H1 (cell line): ENCODE data around the gene BABAM2. TPM values are rescaled to one million over a fixed set of nuclear protein-coding genes. Genes with fewer than 3 reads are reported as not detected.

Experiments used
- CTCF ChIA-PET: fragments of 300-600 bp; sonication (Branson Sonifier 250); formaldehyde crosslinking; loops from one replicate; lab custom pipeline; 2021; ENCODE audit not compliant: partially characterized antibody; lab: Charles Lee
- POLR2A ChIA-PET: fragments of 300-600 bp; sonication (Branson Sonifier 250); formaldehyde crosslinking; loops from one replicate; lab custom pipeline; 2021; ENCODE audit warnings: inconsistent platforms; ENCODE audit not compliant: partially characterized antibody; lab: Charles Lee
- DNase-seq, 2 experiments: peaks; one replicate each; pipeline versions ENCODE4 v3.0.0 to v3.0.0-alpha.2; 2010 to 2022; ENCODE audit warnings: low spot score in 2 of 2, low read depth in 1 of 2, mixed read lengths in 1 of 2
- FAIRE-seq: peaks from 2 replicates; lab custom pipeline; 2011; peaks lifted over from hg19 to GRCh38; lab: Jason Lieb, UNC
- H2AFZ ChIP-seq: 2 replicates; pipeline ENCODE4 v1.8.1; 2012; ENCODE audit warnings: low read length, inconsistent platforms
- H2AK5ac ChIP-seq: 2 replicates; pipeline ENCODE4 v1.6.1; 2013; ENCODE audit warnings: low read depth, low read length
- H2BK120ac ChIP-seq: replicated peaks from 2 replicates; pipeline ENCODE3; 2013; ENCODE audit warnings: low read depth, low read length, inconsistent platforms
- H2BK12ac ChIP-seq: 2 replicates; pipeline ENCODE4 v1.6.1; 2013; ENCODE audit warnings: low read depth, low read length
- H2BK15ac ChIP-seq: 2 replicates; pipeline ENCODE4 v1.6.1; 2013; ENCODE audit warnings: low read length
- H2BK20ac ChIP-seq: 2 replicates; pipeline ENCODE4 v1.6.1; 2013; ENCODE audit warnings: low read length
- H2BK5ac ChIP-seq: 2 replicates; pipeline ENCODE4 v1.6.1; 2013; ENCODE audit warnings: low read depth, low read length
- H3K14ac ChIP-seq: 2 replicates; pipeline ENCODE4 v1.6.1; 2013; ENCODE audit warnings: inconsistent platforms; ENCODE audit not compliant: insufficient read length
- H3K18ac ChIP-seq: 2 replicates; pipeline ENCODE4 v1.6.1; 2013; ENCODE audit warnings: low read length; ENCODE audit errors: extremely low read depth
- H3K23ac ChIP-seq: 2 replicates; pipeline ENCODE4 v1.6.1; 2013; ENCODE audit warnings: inconsistent platforms; ENCODE audit not compliant: insufficient read length
- H3K23me2 ChIP-seq: 2 replicates; pipeline ENCODE4 v1.6.1; 2013; ENCODE audit warnings: low read depth, low read length
- H3K27ac ChIP-seq: 2 replicates; pipeline ENCODE4 v1.6.1; 2011; ENCODE audit warnings: low read depth, low read length, inconsistent platforms
- H3K27me3 ChIP-seq, 4 experiments: replicated peaks in 1 of 4; 1 replicate in 1 of 4; 2 replicates in 3 of 4; pipeline versions ENCODE4 v1.6.1 to v1.8.1; 2011 to 2013; ENCODE audit warnings: low read length in 3 of 4, mild to moderate bottlenecking in 3 of 4, inconsistent platforms in 2 of 4, mixed read lengths in 2 of 4, moderate library complexity in 1 of 4; ENCODE audit not compliant: control insufficient read depth in 3 of 4, insufficient read depth in 3 of 4; ENCODE audit errors: extremely low read depth in 1 of 4
- H3K36me3 ChIP-seq, 4 experiments: 2 replicates each; pipeline versions ENCODE4 v1.6.1 to v1.8.1; 2011 to 2013; ENCODE audit warnings: mild to moderate bottlenecking in 4 of 4, low read length in 3 of 4, moderate library complexity in 2 of 4, control low read depth in 1 of 4, inconsistent platforms in 1 of 4; ENCODE audit not compliant: insufficient read depth in 4 of 4, control insufficient read depth in 2 of 4
- H3K4ac ChIP-seq: replicated peaks from 2 replicates; pipeline ENCODE3; 2013; ENCODE audit warnings: low read length, low read depth, mixed read lengths, inconsistent platforms; ENCODE audit not compliant: insufficient read length
- H3K4me1 ChIP-seq, 4 experiments: replicated peaks in 1 of 4; 1 replicate in 1 of 4; 2 replicates in 3 of 4; pipeline versions ENCODE4 v1.6.1 to v1.8.1; 2011 to 2013; ENCODE audit warnings: low read length in 3 of 4, inconsistent platforms in 2 of 4, mixed read lengths in 1 of 4; ENCODE audit not compliant: insufficient read depth in 4 of 4, control insufficient read depth in 3 of 4
- H3K4me2 ChIP-seq, 2 experiments: 2 replicates each; pipeline versions ENCODE4 v1.6.1 to v1.8.1; 2011 to 2013; ENCODE audit warnings: low read depth in 2 of 2, low read length in 2 of 2, control low read depth in 1 of 2, inconsistent platforms in 1 of 2, mild to moderate bottlenecking in 1 of 2; ENCODE audit not compliant: insufficient read depth in 1 of 2
- H3K4me3 ChIP-seq, 4 experiments: fragments of 200-600, 300-600 bp in 1 of 4; sonication (generic), shearing (Covaris generic), sonication (Bioruptor Twin) in 1 of 4; 2 replicates each; pipeline versions ENCODE4 v1.5.1 to v1.8.1; 2011 to 2016; ENCODE audit warnings: low read length in 4 of 4, low read depth in 3 of 4, control low read depth in 2 of 4, inconsistent platforms in 2 of 4, mild to moderate bottlenecking in 2 of 4, mixed read lengths in 1 of 4, moderate library complexity in 1 of 4; ENCODE audit not compliant: insufficient read depth in 2 of 4; ENCODE audit errors: extremely low read depth in 1 of 4
- H3K56ac ChIP-seq: replicated peaks from 2 replicates; pipeline ENCODE3; 2013; ENCODE audit warnings: low read depth, mild to moderate bottlenecking, mixed read lengths, low read length, inconsistent platforms; ENCODE audit not compliant: insufficient read length
- H3K79me1 ChIP-seq: 2 replicates; pipeline ENCODE4 v1.6.1; 2013; ENCODE audit warnings: low read depth, low read length, control low read depth
- H3K79me2 ChIP-seq, 2 experiments: 2 replicates each; pipeline versions ENCODE4 v1.6.1 to v1.8.1; 2012 to 2013; ENCODE audit warnings: low read length in 2 of 2, mild to moderate bottlenecking in 2 of 2, inconsistent platforms in 1 of 2; ENCODE audit not compliant: insufficient read depth in 2 of 2, control insufficient read depth in 1 of 2
- H3K9ac ChIP-seq, 4 experiments: replicated peaks in 1 of 4; 1 replicate in 1 of 4; 2 replicates in 3 of 4; pipeline versions ENCODE4 v1.6.1 to v1.8.1; 2011 to 2013; ENCODE audit warnings: low read depth in 3 of 4, low read length in 3 of 4, control low read depth in 2 of 4, mild to moderate bottlenecking in 2 of 4, moderate library complexity in 2 of 4, inconsistent platforms in 1 of 4; ENCODE audit errors: extremely low read depth in 1 of 4
- H3K9me3 ChIP-seq, 2 experiments: 2 replicates each; pipeline versions ENCODE4 v1.6.1 to v1.8.1; 2012 to 2013; ENCODE audit warnings: mild to moderate bottlenecking in 2 of 2, moderate library complexity in 2 of 2, control low read depth in 1 of 2, inconsistent platforms in 1 of 2, low read depth in 1 of 2, low read length in 1 of 2, mixed read lengths in 1 of 2; ENCODE audit not compliant: insufficient read depth in 2 of 2
- H4K20me1 ChIP-seq, 2 experiments: replicated peaks in 1 of 2; 2 replicates each; pipeline versions ENCODE3 to v1.8.1; 2011 to 2013; ENCODE audit warnings: inconsistent platforms in 2 of 2, low read length in 2 of 2, mild to moderate bottlenecking in 1 of 2; ENCODE audit not compliant: insufficient read depth in 2 of 2, control insufficient read depth in 1 of 2
- H4K5ac ChIP-seq: 2 replicates; pipeline ENCODE4 v1.6.1; 2013; ENCODE audit warnings: low read length, low read depth, mixed read lengths, inconsistent platforms; ENCODE audit not compliant: insufficient read length
- H4K8ac ChIP-seq: 2 replicates; pipeline ENCODE4 v1.8.0; 2013; ENCODE audit warnings: mild to moderate bottlenecking, moderate library complexity, low read length, inconsistent platforms; ENCODE audit not compliant: insufficient read depth; ENCODE audit errors: extremely low read depth
- H4K91ac ChIP-seq: replicated peaks from 2 replicates; pipeline ENCODE3; 2013; ENCODE audit warnings: low read length, mixed read lengths, inconsistent platforms; ENCODE audit not compliant: insufficient read length
- EGR1 ChIP-seq: IDR thresholded peaks from 2 replicates; pipeline ENCODE4 v1.6.1; 2011; ENCODE audit warnings: low read depth, low read length, borderline replicate concordance
- HDAC2 ChIP-seq, 2 experiments: fragments of 300-600 bp in 1 of 2; sonication (generic) in 1 of 2; IDR thresholded peaks; 2 replicates each; pipeline ENCODE4 v1.6.1; 2011 to 2012; ENCODE audit warnings: low read depth in 2 of 2, low read length in 2 of 2, mild to moderate bottlenecking in 2 of 2, moderate library complexity in 2 of 2, borderline replicate concordance in 1 of 2, inconsistent platforms in 1 of 2
- JUN ChIP-seq: IDR thresholded peaks from 2 replicates; pipeline ENCODE4 v1.6.1; 2011; ENCODE audit warnings: low read depth, mild to moderate bottlenecking, improper control_type of control experiment, low read length
- TBP ChIP-seq: IDR thresholded peaks from 2 replicates; pipeline ENCODE4 v1.6.1; 2011; ENCODE audit warnings: low read depth, low read length, improper control_type of control experiment
- polyA plus RNA-seq, 7 experiments: library from polyadenylated mRNA; depleted of rRNA in 3 of 7; stranded (reverse) in 5 of 7; unstranded in 2 of 7; fragments of >200 nt in 5 of 7; fragments of 200-250 nt in 2 of 7; gene quantifications; 1 replicate in 5 of 7; 2 replicates in 1 of 7; 4 replicates in 1 of 7; pipeline versions ENCODE4 v1.2.1 to v1.2.3, GENCODE V29; 2011 to 2013; ENCODE audit warnings: missing spikeins in 2 of 7, mixed read lengths in 2 of 7
- total RNA-seq: library from RNA; stranded (reverse); fragmentation: NEBNext Ultra II Directional; extraction: Animal tissue kit (Norgen Biotek cat#: 25700); gene quantifications from 2 replicates; pipeline ENCODE4 v1.2.1, GENCODE V29; 2021

BABAM2 gene
- total and polyA plus RNA-seq, 2 of the 8 experiments (the other 6 are each of a cell fraction or from before 2014, with no cell fraction given): 15.8 to 20.9 TPM

DNA sequence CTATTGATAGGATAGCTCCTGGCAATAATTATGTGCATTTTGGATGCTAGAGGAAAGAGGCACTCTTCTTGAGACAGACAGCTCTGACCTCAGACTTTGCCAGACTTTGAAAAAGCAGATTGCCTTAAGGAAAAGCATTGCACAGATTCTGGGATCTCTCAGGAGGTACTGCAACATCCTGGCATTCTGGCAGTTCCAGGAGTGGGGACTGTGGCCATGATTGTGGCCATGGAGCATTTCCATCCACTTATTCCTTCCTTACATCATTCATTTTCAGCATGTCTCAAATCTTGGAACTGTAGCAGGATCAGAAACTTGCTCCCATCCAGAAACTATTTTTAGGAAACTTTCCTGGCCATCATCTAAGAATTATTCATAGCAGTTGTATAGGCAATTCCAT lies 357.2 kb downstream of the BABAM2 start:
- Histone ChIP-seq H3K36me3 (no peaks in the 10 kb centered on the region; a peak in 1 of 8 replicates), H4K5ac (no peak overlapping the region), H2BK5ac (no peak overlapping the region), H4K20me1 (no peaks in the 10 kb centered on the region), H3K4me3 (no peak overlapping the region), H3K4me1 (no peaks in the 10 kb centered on the region), H2BK12ac (no peak overlapping the region), H3K9me3 (no peaks in the 10 kb centered on the region), H3K4me2 (no peak overlapping the region), H2AFZ (no peak overlapping the region)
- ChIA-PET CTCF (no interaction called here), POLR2A (interaction anchor here (0.6 kb wide), 1 partner anchor 181 kb away, joined by 3 read pairs; no protein-coding TSS in a partner anchor)
- no peak for FAIRE-seq
- no peak for DNase-seq
- TF ChIP-seq HDAC2 (IDR thresholded peaks at IDR 0.05; ENCODE audit: borderline replicate concordance in 1 of 2, low read depth in 2 of 2, low read length in 2 of 2) (no peak), JUN (no peak), TBP (no peak), EGR1 (no peak)
- TF ChIP-seq, all 59 proteins: peak for 0
- H3K56ac ChIP-seq: no peak overlapping the region
- H2BK15ac ChIP-seq: no peak overlapping the region
- H3K9ac ChIP-seq: no peak overlapping the region
- no peak overlapping the region for H2BK20ac ChIP-seq
- no peaks in the 10 kb centered on the region for H3K27me3 ChIP-seq
- no peaks in the 10 kb centered on the region for H3K23me2 ChIP-seq
- H3K79me2 ChIP-seq: no peaks in the 10 kb centered on the region
- H3K79me1 ChIP-seq: no peaks in the 10 kb centered on the region
- no peak overlapping the region for H3K14ac ChIP-seq
- no peak overlapping the region for H2BK120ac ChIP-seq
- no peak overlapping the region for H4K91ac ChIP-seq
- H3K18ac ChIP-seq: no peak overlapping the region
- H4K8ac ChIP-seq: no peak overlapping the region
- H3K4ac ChIP-seq: no peak overlapping the region
- H2AK5ac ChIP-seq: no peak overlapping the region
- H3K27ac ChIP-seq: no peak overlapping the region
- H3K23ac ChIP-seq: no peak overlapping the region
